Transverse colon (tissue), 4 donors: Measurements from ENCODE around the gene GLOD4. TPM values are rescaled to one million over a fixed set of nuclear protein-coding genes. Genes with fewer than 3 reads are reported as not detected.

ENCODE experiments used
- DNase-seq: peaks from one replicate; pipeline ENCODE4 v3.0.0-alpha.2; 2019
- H3K27ac ChIP-seq, 4 donors: fragments of 200-600 bp; sonication (generic); 2 replicates each; pipeline ENCODE4 v1.5.1; 2016 to 2018; ENCODE audit warnings: inconsistent platforms in 4 of 4
- H3K27me3 ChIP-seq: fragments of 200-600 bp; sonication (generic); 2 replicates; pipeline ENCODE4 v1.5.1; 2017; ENCODE audit warnings: inconsistent platforms
- H3K36me3 ChIP-seq, 4 donors: fragments of 200-600 bp; sonication (generic); 2 replicates each; pipeline ENCODE4 v1.5.1; 2017 to 2019; ENCODE audit warnings: inconsistent platforms in 4 of 4
- H3K4me1 ChIP-seq, 4 donors: fragments of 200-600 bp; sonication (generic); 2 replicates each; pipeline ENCODE4 v1.5.1; 2017 to 2020; ENCODE audit warnings: inconsistent platforms in 4 of 4
- H3K4me3 ChIP-seq, 4 donors: fragments of 200-600 bp; sonication (generic); 1 replicate in 1 of 4; 2 replicates in 3 of 4; pipeline versions ENCODE4 v1.5.1 to v1.6.1; 2017 to 2019; ENCODE audit warnings: inconsistent platforms in 4 of 4
- H3K9me3 ChIP-seq, 2 donors: fragments of 200-600 bp; sonication (generic); 2 replicates each; pipeline ENCODE4 v1.5.1; 2017 to 2019; ENCODE audit warnings: inconsistent platforms in 2 of 2
- CTCF ChIP-seq, 5 experiments: fragments of 200-600 bp in 3 of 5; fragments of 450-650 bp in 2 of 5; sonication (generic) in 3 of 5; IDR thresholded peaks; 1 replicate in 2 of 5; 2 replicates in 3 of 5; pipeline ENCODE4 v1.5.1; 2016 to 2017; ENCODE audit warnings: antibody characterized with exemption in 5 of 5, inconsistent platforms in 3 of 5, mild to moderate bottlenecking in 2 of 5, moderate library complexity in 1 of 5
- EP300 ChIP-seq: sonication (generic); formaldehyde crosslinking; IDR thresholded peaks from one replicate; pipeline ENCODE4 v1.6.1; 2017; ENCODE audit warnings: antibody characterized with exemption, low read depth
- POLR2A ChIP-seq: fragments of 450-650 bp; IDR thresholded peaks from one replicate; pipeline ENCODE4 v1.6.1; 2016; ENCODE audit warnings: antibody characterized with exemption, mild to moderate bottlenecking, moderate library complexity
- POLR2AphosphoS5 ChIP-seq, 3 donors: sonication (generic); formaldehyde crosslinking; IDR thresholded peaks; one replicate each; pipeline ENCODE4 v1.6.1; 2016; ENCODE audit warnings: antibody characterized with exemption in 3 of 3
- WGBS, 2 donors: methylation state at CpG; one replicate each; pipeline ENCODE4 v1.1.5; 2018; ENCODE audit warnings: low coverage in 1 of 2; 5-methylcytosine and 5-hydroxymethylcytosine counted together
- in situ Hi-C, 4 donors: fragments of 200-750 bp; cut with MboI; loops; one replicate each; pipeline versions ENCODE4 v1.15.0 to v1.15.1; 2017; ENCODE audit warnings: low sequenced_read_pairs in 3 of 4, low pct_ligation_motif_present in 1 of 4, low pct_unique_long_range_greater_than_20kb in 1 of 4
- intact Hi-C: fragments of 100-400 bp; cut with DNase I; formaldehyde crosslinking; loops from one replicate; pipeline ENCODE4 v1.15.1; 2023; ENCODE audit warnings: low total_unique reads
- total RNA-seq, 4 donors: library from RNA; depleted of rRNA; stranded (reverse); fragments of >200 nt; gene quantifications; one replicate each; pipeline ENCODE4 v1.1.0, GENCODE V29; 2016

GLOD4 gene
- total RNA-seq, 4 donors from 2014 or later, result 65.5 to 124 (median 73.7) TPM

GRCh38 chr17:728911-729310, 53.2 kb downstream of the GLOD4 start:
- intact Hi-C loops, result no loop called here
- DNase-seq, result no peak
- Histone ChIP-seq H3K4me1 (peaks cover 3 to 30% (median 15%) of the 10 kb centered on the region in 4 donors), H3K9me3 (no peaks in the 10 kb centered on the region), H3K4me3 (no peak overlapping the region), H3K36me3 (no peaks in the 10 kb centered on the region), H3K27me3 (no peaks in the 10 kb centered on the region), H3K27ac (no peak overlapping the region)
- WGBS, 2 donors, result 82% methylated on average over 5 of the region's 5 CpGs; no CpG with 5 or more reads in 1 of the 2 donors
- in situ Hi-C loops, result no loop called here
- TF ChIP-seq CTCF (IDR thresholded peaks at IDR 0.05) (no peak), EP300 (no peak), POLR2AphosphoS5 (IDR thresholded peaks at IDR 0.05) (no peak), POLR2A (no peak)

DNA sequence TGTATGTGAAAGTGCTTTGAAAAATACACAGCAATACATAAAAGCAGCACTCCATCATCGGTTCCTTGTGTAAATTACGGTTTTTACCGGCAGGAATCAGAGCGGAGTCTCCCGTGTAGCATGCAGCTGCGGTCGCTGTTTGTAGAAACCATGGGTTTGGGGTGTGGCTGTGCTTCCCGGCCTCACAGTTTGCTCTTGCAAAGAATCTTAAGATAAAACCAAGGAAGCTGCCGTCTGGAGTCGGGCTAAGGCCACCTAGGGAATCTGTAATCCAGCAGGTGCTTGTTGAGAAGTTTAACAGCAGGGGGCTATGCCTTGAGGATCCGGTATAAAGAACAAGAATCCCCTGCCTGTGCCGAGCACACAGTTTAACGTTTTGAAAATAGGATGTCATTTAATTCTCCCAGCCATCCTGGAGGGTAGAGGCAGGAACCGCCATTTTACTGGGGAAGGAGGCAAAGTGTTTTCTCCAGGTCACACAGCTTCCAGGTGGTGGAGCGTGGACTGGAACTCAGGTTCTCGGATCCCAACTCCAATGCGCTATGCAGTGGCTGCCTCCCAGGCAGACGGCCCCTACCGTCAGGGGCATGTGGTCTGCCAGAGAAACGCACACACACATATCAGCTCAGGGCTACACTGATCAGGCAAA, 55.7 kb downstream of the GLOD4 start:
- Histone ChIP-seq H3K27me3 (no peaks in the 10 kb centered on the region), H3K36me3 (no peaks in the 10 kb centered on the region), H3K27ac (peak overlapping the region in 2 of 4 donors; percentile 47 to 49), H3K4me1 (peaks cover 0 to 16% (median 5%) of the 10 kb centered on the region in 4 donors), H3K4me3 (no peak overlapping the region), H3K9me3 (no peaks in the 10 kb centered on the region)
- peak; percentile 42 for DNase-seq
- no peak for TF ChIP-seq POLR2AphosphoS5 (IDR thresholded peaks at IDR 0.05)
- no peak for TF ChIP-seq POLR2A
- TF ChIP-seq EP300, result no peak
- TF ChIP-seq CTCF (IDR thresholded peaks at IDR 0.05), result no peak
- WGBS, 2 donors, result 40 to 61% methylated on average over 2 to 20 of the region's 20 CpGs
- intact Hi-C loops (no loop called here), in situ Hi-C loops (no loop called here)

- H3K4me1 ChIP-seq, result peaks cover 0 to 11% (median under 1%) of the 10 kb centered on the region in 4 donors
- TF ChIP-seq CTCF (IDR thresholded peaks at IDR 0.05), result no peak
- no peak for TF ChIP-seq POLR2AphosphoS5 (IDR thresholded peaks at IDR 0.05)
- no peak for TF ChIP-seq POLR2A
- no peak for TF ChIP-seq EP300
- H3K4me3 ChIP-seq, result no peak overlapping the region
- intact Hi-C loops (no loop called here), in situ Hi-C loops (no loop called here)
- DNase-seq, result no peak
- H3K27ac ChIP-seq, result peak overlapping the region in 2 of 4 donors; percentile 47 to 49
- no peaks in the 10 kb centered on the region for H3K36me3 ChIP-seq
- no peaks in the 10 kb centered on the region for H3K27me3 ChIP-seq
- no peaks in the 10 kb centered on the region for H3K9me3 ChIP-seq
- WGBS, 2 donors, result 62% methylated on average over 12 of the region's 12 CpGs; no CpG with 5 or more reads in 1 of the 2 donors
Observed at GRCh38 chr17:725746-726145, 56.3 kb downstream of the GLOD4 start.

- DNase-seq, result no peak
- Histone ChIP-seq H3K4me1 (peaks cover 0 to 11% (median 0%) of the 10 kb centered on the region in 4 donors), H3K27ac (no peak overlapping the region), H3K9me3 (no peaks in the 10 kb centered on the region), H3K4me3 (no peak overlapping the region), H3K27me3 (no peaks in the 10 kb centered on the region), H3K36me3 (no peaks in the 10 kb centered on the region)
- TF ChIP-seq CTCF (IDR thresholded peaks at IDR 0.05) (no peak), POLR2A (no peak), EP300 (no peak), POLR2AphosphoS5 (IDR thresholded peaks at IDR 0.05) (no peak)
- intact Hi-C loops, result no loop called here
- WGBS, 2 donors, result 93 to 97% methylated on average over 11 to 14 of the region's 14 CpGs
- in situ Hi-C loops, result no loop called here
Observed at GRCh38 chr17:725084-725483, 57.0 kb downstream of the GLOD4 start.
